ENCODE results near the gene ZNF500. TPM values are rescaled to one million over a fixed set of nuclear protein-coding genes. Genes with fewer than 3 reads are reported as not detected.
"Not testable (repeated sequence)": the region's sequence is repeated elsewhere in the genome, so short reads cannot be mapped to it uniquely, and the experiment has no call there.

Gene ZNF500
- total RNA-seq, 1 donor from 2014 or later, result 7.7 TPM

DNA sequence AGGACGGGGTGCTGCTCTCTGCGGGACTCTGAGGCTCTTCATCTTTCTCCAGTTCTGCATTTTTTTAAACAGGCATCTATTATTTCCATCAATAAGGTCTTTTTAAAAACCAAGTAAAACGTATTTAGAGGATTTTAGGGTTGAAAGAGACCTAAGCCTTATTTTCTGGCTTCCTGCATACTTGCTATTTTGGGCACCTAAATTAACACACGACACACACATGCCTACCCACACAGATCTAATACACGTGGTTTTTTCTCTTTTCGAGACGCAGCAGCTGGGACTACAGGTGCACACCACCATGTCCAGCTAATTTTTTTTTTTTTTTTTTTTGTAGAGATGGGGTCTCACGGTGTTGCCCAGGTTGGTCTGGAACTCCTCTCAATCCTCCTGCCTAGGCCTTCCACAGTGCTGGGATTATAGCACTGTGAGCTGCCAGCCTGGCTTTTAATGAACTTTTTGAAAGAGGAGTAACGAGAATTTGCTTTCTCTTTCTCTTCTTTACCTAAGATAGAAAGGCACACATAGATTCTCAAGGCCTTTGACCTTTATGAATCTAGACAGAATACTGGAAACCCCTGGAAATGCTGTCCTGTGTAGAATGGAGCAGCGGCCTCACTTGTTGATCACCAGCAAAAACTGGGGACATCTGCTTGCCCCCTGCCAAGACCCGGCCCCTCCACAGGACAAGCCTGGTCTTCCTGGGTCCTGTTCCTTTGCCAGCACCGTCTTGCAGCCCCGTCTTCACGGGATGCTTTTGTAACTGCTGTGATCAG is 18.9 kb downstream of the ZNF500 start:
- DNase-seq (ENCODE audit: low spot score in 2 of 2), result no peak
- no peak for FAIRE-seq

GRCh38 chr16:4746991-4747574 is 19.9 kb downstream of the ZNF500 start:
- FAIRE-seq (no peak), DNase-seq (ENCODE audit: low spot score in 2 of 2) (peak in 1 of 2 donors; percentile 36)

GRCh38 chr16:4746215-4746614 is 20.7 kb downstream of the ZNF500 start:
- no peak for FAIRE-seq
- DNase-seq (ENCODE audit: low spot score in 2 of 2), result no peak

DNA sequence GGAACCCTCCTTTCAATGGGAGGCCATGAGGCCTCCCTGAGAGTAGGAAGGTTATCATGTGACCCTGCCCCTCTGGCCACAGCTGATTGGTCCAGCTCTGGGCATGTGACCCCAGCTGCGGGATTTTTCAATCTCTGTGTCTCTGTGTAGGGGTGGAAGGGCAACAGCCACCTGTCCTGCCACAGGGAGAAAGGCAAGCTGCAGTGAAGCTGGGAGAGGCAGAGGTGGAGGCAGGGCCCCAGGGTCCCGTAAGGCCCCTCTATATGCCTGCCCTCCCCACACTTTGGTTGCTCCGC is 21.7 kb downstream of the ZNF500 start:
- FAIRE-seq, result no peak
- no peak for DNase-seq (ENCODE audit: low spot score in 2 of 2)

DNA sequence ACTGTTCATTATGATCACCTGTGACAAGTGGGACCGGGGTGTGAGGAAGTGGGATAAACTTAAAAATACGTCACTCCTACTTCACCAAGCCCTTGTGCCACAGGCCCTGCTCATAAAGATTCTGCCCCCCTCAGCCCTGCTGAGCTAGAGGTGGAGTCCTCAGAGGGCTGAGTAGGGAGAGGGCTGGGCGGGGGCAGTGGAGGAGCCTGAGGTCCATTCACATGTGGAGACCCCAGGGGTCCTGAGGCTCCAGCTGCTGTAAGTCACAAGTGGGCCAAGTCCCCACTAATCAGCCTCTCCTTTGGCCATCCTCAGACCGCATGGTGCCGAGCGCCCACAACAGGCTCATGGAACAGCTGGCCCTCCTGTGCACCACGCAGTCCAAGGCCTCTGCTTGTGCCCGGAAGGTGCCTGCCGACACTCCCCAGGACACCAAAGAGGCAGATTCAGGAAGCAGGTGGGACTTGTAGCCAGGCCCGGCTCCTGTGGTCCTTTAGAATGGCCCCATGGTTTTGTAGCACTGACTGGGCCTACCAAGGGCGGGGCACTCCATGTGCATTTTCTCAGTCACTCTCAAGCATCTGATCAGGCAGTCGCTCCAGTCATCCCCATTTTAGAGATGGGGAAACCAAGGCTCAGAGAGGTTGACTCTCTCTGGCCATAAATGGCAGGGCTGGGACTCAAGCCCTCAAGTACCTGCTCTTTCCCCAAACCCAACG is 22.2 kb downstream of the ZNF500 start:
- DNase-seq (ENCODE audit: low spot score in 2 of 2), result no peak
- FAIRE-seq, result no peak

DNA sequence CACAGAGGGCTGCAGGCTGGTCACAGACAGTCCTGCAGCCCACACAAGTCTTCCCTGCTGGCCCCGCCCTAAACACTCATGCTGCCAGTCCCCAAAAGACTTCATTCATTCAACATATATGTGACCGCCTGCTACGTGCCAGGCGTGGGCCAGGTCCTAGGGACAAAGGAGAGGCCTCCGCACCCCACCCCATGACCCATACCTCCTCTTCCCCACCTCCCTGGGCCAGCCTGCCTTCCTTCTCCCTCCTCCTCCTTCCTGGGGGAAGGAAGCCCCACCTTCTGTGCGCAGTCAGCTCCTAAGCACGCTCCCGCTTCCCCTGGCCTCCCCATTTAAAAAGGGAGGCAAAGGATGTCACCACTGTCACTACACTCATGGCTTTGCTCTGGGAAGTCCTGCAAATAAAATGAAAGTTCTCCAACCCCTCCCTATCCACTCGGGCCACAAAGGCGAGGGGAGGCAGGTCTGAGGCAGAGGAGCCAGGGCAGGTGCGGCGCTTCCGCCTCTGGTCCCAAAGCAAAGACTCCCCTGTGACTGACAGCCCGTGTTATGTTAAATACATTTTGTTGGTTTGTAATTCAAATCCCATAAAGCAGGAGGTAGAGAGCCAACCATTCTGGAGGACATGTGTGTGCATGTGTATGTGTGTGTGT is 23.6 kb downstream of the ZNF500 start:
- no peak for DNase-seq (ENCODE audit: low spot score in 2 of 2)
- FAIRE-seq, result no peak

GRCh38 chr16:4738370-4738769 is 28.6 kb downstream of the ZNF500 start:
- FAIRE-seq; DNase-seq (ENCODE audit: low spot score in 2 of 2): not testable (repeated sequence)

GRCh38 chr16:4737545-4737944 is 29.4 kb downstream of the ZNF500 start:
- DNase-seq (ENCODE audit: low spot score in 2 of 2), result no peak
- FAIRE-seq, result no peak

DNA sequence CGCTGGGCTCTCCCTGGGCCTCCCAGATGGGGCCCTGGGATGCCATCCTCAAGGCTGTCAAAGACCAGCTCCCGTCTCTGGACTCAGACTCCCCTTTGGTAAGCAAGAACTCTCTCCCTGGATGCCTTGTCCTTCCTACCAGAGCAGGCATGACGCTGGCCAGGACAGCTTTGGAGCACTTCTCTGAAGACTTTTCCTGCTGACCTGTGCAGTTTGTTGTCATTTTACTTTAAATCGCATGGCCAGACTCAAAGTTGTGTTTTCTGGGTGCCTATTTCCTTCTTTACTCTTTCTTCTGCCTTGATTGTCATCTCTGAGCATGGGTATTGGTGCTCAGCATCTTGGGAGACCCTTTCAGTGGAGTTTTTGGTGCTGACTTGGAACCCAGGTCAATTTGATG is 30.4 kb downstream of the ZNF500 start:
- FAIRE-seq (no peak), DNase-seq (ENCODE audit: low spot score in 2 of 2) (no peak)

DNA sequence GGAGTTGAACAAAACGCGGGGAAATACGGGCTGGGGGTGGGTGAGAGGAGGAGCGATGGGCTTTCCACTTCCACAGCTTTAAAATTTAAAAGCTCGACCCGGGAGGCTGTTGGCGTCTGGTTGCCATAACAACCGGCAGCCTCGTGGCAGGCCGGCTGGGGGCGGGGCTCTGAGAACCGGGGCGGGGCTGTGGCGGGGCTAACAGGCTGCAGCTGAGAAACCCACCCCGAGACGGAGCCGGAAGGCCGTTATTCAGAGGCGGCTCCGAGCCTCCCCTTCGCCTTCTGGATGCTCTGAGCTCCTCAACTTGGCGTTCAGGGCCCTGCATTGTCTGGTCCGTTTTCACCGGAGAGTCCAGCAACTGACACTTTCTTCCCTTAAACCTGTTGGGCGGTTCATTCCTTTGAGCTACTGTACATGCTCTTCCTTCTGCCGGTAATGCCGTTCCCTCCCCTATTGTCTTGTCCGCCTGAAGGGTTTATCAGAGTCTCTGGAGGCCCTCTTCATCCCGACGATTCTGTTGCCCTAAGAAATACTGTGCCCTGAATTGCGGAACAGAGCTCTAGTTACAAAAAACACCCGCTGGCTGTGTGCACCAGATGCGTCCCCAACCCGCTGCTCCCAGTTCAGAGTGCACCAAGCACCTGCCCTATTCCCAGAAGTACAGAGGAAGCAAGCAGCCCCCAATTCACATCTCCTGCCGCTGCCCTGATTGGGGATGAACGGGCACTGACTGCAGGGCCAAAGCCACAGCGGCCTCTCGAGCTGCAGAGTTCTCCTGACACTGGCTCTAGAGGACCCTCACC is 32.0 kb downstream of the ZNF500 start:
- FAIRE-seq (no peak), DNase-seq (ENCODE audit: low spot score in 2 of 2) (peak; percentile 84 to 87)

DNA sequence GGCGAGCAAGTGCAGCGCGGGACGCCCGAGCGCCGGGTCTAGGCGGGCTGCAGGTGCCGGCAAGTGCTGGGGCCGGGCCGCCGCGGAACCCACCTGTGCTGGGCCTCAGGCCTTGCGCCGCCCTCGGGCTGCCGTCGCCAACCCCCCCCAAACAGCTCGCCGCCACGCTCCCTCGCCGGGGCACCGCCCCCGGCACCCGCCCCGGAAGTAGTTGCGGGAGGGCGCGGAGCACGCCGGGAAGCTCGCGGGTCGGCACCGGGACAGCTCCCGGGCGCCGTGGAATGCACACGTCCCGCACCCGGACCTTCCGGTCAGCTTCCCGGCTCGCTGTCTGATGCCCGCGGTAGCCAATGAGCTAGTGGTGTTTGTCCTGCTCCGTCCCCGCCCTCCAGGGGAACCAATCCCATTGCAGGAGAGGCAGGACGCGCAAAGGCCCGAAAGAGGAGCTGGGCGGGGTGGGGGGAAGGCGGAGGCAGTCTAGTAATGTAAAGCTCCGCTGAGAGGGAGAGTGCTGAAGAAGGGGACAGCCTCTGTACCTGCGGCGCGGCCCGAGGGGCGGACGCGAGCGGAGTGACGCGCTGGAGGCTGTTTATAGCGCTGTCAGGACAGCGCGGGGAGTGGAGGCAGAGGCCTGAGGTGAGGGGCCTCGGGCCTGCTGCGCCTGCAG is 32.8 kb downstream of the ZNF500 start, which contains the start of the genes ANKS3 and DNAAF8:
ANKS3 (minus strand) TSS at position 209 of the 667 bp plus-strand sequence. CDS start 4,122 bp downstream, outside the sequence.
DNAAF8 (plus strand) TSS at position 475 of the 667 bp plus-strand sequence. CDS start 1,978 bp downstream, outside the sequence.
- DNase-seq (ENCODE audit: low spot score in 2 of 2) (peak; percentile 95 to 97), FAIRE-seq (no peak)

DNA sequence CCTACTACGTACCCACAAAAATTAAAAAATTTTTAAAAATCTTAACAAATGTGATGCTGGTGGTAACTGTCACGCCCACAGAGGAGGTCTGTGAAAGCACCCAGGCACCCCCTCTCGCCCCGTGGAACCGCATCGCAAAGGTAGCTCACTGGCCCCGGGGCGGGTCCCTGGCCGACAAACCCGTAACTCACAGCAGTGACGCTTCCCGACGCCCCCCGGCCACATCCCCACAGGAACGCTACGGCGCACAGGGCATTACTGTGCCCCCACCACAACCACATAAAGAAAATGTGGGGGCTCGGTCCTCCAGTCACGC is 33.3 kb downstream of the ZNF500 start:
- FAIRE-seq (no peak), DNase-seq (ENCODE audit: low spot score in 2 of 2) (no peak)

DNA sequence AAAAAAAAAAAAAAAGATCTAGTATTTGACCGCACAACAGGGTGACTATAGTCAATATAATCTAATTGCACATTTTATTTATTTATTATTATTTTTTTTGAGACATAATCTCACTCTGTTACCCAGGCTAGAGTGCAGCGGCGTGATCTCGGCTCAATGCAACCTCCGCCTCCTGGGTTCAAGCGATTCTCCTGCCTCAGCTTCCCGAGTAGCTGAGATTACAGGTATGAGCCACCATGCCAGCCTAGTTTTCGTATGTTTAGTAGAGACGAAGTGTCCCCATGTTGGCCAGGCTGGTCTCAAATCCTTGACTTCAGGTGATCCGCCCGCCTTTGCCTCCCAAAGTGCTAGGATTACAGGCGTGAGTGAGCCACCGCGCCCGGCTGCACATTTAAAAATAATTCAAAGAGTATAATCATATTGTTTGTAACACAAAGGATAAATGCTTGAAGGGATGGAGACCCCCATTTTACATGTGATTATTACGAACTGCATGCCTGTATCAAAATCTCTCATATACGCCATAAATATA is 33.7 kb downstream of the ZNF500 start:
- DNase-seq (ENCODE audit: low spot score in 2 of 2), result no peak
- no peak for FAIRE-seq

DNA sequence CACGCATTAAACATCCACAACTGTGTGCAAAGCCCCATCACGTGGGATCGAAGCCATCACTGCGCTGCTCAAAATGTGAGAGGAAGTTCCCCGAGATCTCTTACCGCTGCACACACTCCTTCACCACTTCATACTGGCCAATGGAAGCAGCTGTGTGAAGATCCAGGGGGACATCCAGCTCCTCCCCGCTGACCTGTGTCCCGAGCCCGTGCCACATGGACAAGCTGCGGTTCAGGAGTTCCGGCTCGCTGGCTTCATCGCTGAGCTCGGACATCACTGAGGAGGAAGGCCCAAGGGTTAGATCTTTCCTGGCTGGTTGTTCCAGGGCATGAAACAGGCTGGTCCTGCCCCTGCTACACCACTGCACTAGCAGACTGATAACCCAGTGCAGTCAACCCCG is 37.1 kb downstream of the ZNF500 start:
- FAIRE-seq, result no peak
- no peak for DNase-seq (ENCODE audit: low spot score in 2 of 2)

GRCh38 chr16:4728676-4729075 is 38.3 kb downstream of the ZNF500 start:
- no peak for DNase-seq (ENCODE audit: low spot score in 2 of 2)
- FAIRE-seq, result no peak

DNA sequence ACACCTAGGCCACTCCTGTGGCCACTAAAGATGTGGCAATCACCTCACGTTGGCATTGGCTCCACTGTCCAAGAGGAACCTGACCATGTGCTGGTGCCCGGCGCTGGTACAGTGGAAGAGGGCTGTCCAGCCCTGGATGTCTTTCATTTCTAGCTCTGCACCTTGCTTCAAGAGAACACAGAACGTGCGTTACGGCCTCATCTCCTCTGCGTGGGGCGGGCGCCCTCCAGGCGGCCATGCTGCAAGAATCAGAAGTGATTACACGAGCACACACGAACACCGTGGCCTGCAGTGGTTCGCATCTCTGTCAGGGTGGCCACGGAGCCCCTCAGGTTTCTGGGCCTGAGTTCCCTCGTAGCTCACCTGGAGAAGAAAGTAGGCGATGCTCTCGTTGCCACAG is 40.3 kb downstream of the ZNF500 start:
- no peak for FAIRE-seq
- DNase-seq (ENCODE audit: low spot score in 2 of 2), result no peak

DNA sequence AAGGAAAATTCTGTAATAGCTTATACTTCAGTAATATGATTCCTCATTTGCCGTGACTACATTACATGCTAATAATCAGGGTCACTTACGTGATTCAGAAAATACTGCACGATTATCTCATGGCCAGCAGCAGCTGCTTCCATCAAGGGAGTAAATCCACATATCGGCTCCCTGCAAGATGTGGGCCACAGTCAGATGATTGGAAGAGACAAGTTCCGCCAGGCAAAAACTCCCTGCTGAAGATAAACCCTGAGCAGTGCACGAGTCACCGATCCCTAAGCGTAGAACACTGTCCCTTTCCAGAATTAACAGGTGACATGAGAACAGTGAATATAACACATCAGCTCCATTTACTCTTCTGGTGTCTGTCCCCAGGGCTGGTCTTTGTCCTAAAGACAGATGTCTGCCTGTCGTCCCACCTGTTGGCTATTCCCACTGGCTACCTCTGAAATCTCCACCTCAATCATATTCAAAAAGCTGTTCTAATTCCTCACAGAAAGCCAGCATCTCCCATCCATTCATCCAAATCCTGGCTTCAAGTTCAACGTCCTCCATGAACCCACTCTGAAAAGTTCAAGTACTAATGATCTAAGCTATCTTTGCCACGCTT is 42.2 kb downstream of the ZNF500 start:
- DNase-seq (ENCODE audit: low spot score in 2 of 2) (no peak), FAIRE-seq (no peak)

GRCh38 chr16:4723071-4723767 is 43.7 kb downstream of the ZNF500 start:
- FAIRE-seq, result no peak
- DNase-seq (ENCODE audit: low spot score in 2 of 2), result no peak

DNA sequence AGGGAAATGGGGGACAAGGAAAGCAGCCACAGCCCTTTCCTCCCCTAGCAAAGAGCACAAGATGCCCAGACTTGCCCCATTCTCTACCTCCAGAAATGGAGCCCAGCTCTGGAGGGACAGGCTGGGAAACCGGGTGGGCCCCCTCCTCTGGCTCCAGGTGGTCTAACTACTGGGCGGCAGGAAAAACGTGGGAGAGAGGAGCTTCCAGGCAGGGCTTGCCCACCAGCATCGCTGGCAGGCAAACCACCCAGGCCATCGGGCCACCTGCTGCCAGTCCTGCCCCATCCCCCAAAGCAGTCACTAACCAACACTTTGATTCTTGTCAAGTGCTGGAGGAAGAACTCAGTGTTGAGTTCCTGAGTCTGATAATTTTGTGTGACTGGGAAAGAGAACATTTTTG is 48.5 kb downstream of the ZNF500 start:
- FAIRE-seq, result no peak

More for the DNA sequence above, 48.5 kb downstream of the ZNF500 start:
- no peak for DNase-seq (ENCODE audit: low spot score in 2 of 2)
